Measurements from ENCODE around the gene STK39. TPM values are rescaled to one million over a fixed set of nuclear protein-coding genes. Genes with fewer than 3 reads are reported as not detected.
"Not testable (repeated sequence)": the region's sequence is repeated elsewhere in the genome, so short reads cannot be mapped to it uniquely, and the experiment has no call there.

Gene STK39
- total RNA-seq, 1 experiment from 2014 or later = 15.9 TPM

- no peak overlapping the region for H3K27ac ChIP-seq (ENCODE audit: low read depth, low read length, poor library complexity, severe bottlenecking)
- ChIA-PET POLR2A (ENCODE audit: low non-redundant PET) (interaction anchor here (0.6 kb wide), 1 partner anchor 169 kb away, joined by 4 read pairs; no protein-coding TSS in a partner anchor), CTCF (no interaction called here)
- no peak for DNase-seq (ENCODE audit: low spot score)
- intact Hi-C loops (cut with micrococcal nuclease; ENCODE audit: unreplicated experiment) = no loop called here
- TF ChIP-seq EZH2 (IDR thresholded peaks at IDR 0.05; ENCODE audit: borderline replicate concordance, low read depth, low read length, poor library complexity, severe bottlenecking) (no peak), CTCF (conservative IDR thresholded peaks at IDR 0.05; ENCODE audit: low read depth, low read length) (no peak)
- no peaks in the 10 kb centered on the region for H3K27me3 ChIP-seq (replicated peaks; ENCODE audit: insufficient read depth, low read depth, low read length, poor library complexity)
- no TSS peak for BruUV-seq (replicated peaks)
- H3K4me3 ChIP-seq (ENCODE audit: low read depth, low read length, poor library complexity, severe bottlenecking) = no peak overlapping the region
- H3K4me1 ChIP-seq (ENCODE audit: insufficient read depth, low read length, poor library complexity, severe bottlenecking) = no peaks in the 10 kb centered on the region
- H3K36me3 ChIP-seq (ENCODE audit: insufficient read depth, low read length, poor library complexity, severe bottlenecking) = no peaks in the 10 kb centered on the region
- H3K9me3 ChIP-seq (ENCODE audit: low read depth, low read length, poor library complexity, severe bottlenecking) = no peaks in the 10 kb centered on the region
These were observed 202.8 kb downstream of the STK39 start for GRCh38 chr2:168044579-168044978.

- no TSS peak for BruUV-seq (replicated peaks)
- Histone ChIP-seq H3K9me3 (ENCODE audit: low read depth, low read length, poor library complexity, severe bottlenecking) (no peaks in the 10 kb centered on the region), H3K27ac (ENCODE audit: low read depth, low read length, poor library complexity, severe bottlenecking) (no peak overlapping the region), H3K27me3 (replicated peaks; ENCODE audit: insufficient read depth, low read depth, low read length, poor library complexity) (no peaks in the 10 kb centered on the region), H3K4me3 (ENCODE audit: low read depth, low read length, poor library complexity, severe bottlenecking) (no peak overlapping the region), H3K4me1 (ENCODE audit: insufficient read depth, low read length, poor library complexity, severe bottlenecking) (no peaks in the 10 kb centered on the region), H3K36me3 (ENCODE audit: insufficient read depth, low read length, poor library complexity, severe bottlenecking) (no peaks in the 10 kb centered on the region)
- intact Hi-C loops (cut with micrococcal nuclease; ENCODE audit: unreplicated experiment) = no loop called here
- ChIA-PET POLR2A (ENCODE audit: low non-redundant PET) (interaction anchor here (0.6 kb wide), 1 partner anchor 169 kb away, joined by 4 read pairs; no protein-coding TSS in a partner anchor), CTCF (no interaction called here)
- no peak for DNase-seq (ENCODE audit: low spot score)
- TF ChIP-seq EZH2 (IDR thresholded peaks at IDR 0.05; ENCODE audit: borderline replicate concordance, low read depth, low read length, poor library complexity, severe bottlenecking) (no peak), CTCF (conservative IDR thresholded peaks at IDR 0.05; ENCODE audit: low read depth, low read length) (no peak)
These were observed 203.2 kb downstream of the STK39 start for GRCh38 chr2:168044176-168044575.

GRCh38 chr2:168042127-168042824 lies 205.1 kb downstream of the STK39 start:
- CTCF ChIA-PET; H3K9me3 ChIP-seq (ENCODE audit: low read depth, low read length, poor library complexity, severe bottlenecking): not testable (repeated sequence)

GRCh38 chr2:168039881-168040280 lies 207.5 kb downstream of the STK39 start:
- H3K4me1 ChIP-seq (ENCODE audit: insufficient read depth, low read length, poor library complexity, severe bottlenecking) = no peaks in the 10 kb centered on the region
- intact Hi-C loops (cut with micrococcal nuclease; ENCODE audit: unreplicated experiment) = no loop called here
- no peak overlapping the region for H3K4me3 ChIP-seq (ENCODE audit: low read depth, low read length, poor library complexity, severe bottlenecking)
- no peak for TF ChIP-seq EZH2 (IDR thresholded peaks at IDR 0.05; ENCODE audit: borderline replicate concordance, low read depth, low read length, poor library complexity, severe bottlenecking)
- TF ChIP-seq CTCF (conservative IDR thresholded peaks at IDR 0.05; ENCODE audit: low read depth, low read length) = no peak
- BruUV-seq (replicated peaks) = no TSS peak
- ChIA-PET POLR2A (ENCODE audit: low non-redundant PET) (no interaction called here), CTCF (no interaction called here)
- no peaks in the 10 kb centered on the region for H3K27me3 ChIP-seq (replicated peaks; ENCODE audit: insufficient read depth, low read depth, low read length, poor library complexity)
- no peak for DNase-seq (ENCODE audit: low spot score)
- no peaks in the 10 kb centered on the region for H3K9me3 ChIP-seq (ENCODE audit: low read depth, low read length, poor library complexity, severe bottlenecking)
- H3K27ac ChIP-seq (ENCODE audit: low read depth, low read length, poor library complexity, severe bottlenecking) = no peak overlapping the region
- H3K36me3 ChIP-seq (ENCODE audit: insufficient read depth, low read length, poor library complexity, severe bottlenecking) = no peaks in the 10 kb centered on the region

More at GRCh38 chr2:168042127-168042824, 205.1 kb downstream of the STK39 start:
- H3K36me3 ChIP-seq (ENCODE audit: insufficient read depth, low read length, poor library complexity, severe bottlenecking); H3K27ac ChIP-seq (ENCODE audit: low read depth, low read length, poor library complexity, severe bottlenecking); intact Hi-C loops (cut with micrococcal nuclease; ENCODE audit: unreplicated experiment); H3K27me3 ChIP-seq (replicated peaks; ENCODE audit: insufficient read depth, low read depth, low read length, poor library complexity); BruUV-seq (replicated peaks); DNase-seq (ENCODE audit: low spot score); H3K4me1 ChIP-seq (ENCODE audit: insufficient read depth, low read length, poor library complexity, severe bottlenecking); POLR2A ChIA-PET (ENCODE audit: low non-redundant PET); H3K4me3 ChIP-seq (ENCODE audit: low read depth, low read length, poor library complexity, severe bottlenecking): not testable (repeated sequence)

All from A673 (cell line).